Thyroid gland (tissue), 4 donors: ENCODE results near the gene ABCD3.

Experiments used
- POLR2A ChIP-seq, 2 donors: fragments of 450-650 bp; IDR thresholded peaks; one replicate each; pipeline ENCODE4 v1.6.1; 2017; ENCODE audit warnings: antibody characterized with exemption in 2 of 2, mild to moderate bottlenecking in 2 of 2, moderate library complexity in 1 of 2
- TF ChIP-seq, protein P1 (sequence below), 6 experiments: fragments of 200-600 bp in 3 of 6; fragments of 450-650 bp in 3 of 6; sonication (generic) in 3 of 6; IDR thresholded peaks; one replicate each; pipeline ENCODE4 v1.5.1; 2016 to 2019; ENCODE audit warnings: antibody characterized with exemption in 6 of 6, mild to moderate bottlenecking in 2 of 6, inconsistent platforms in 1 of 6, moderate library complexity in 1 of 6

GRCh38 chr1:94562519-94563260 is 144.5 kb downstream of the ABCD3 start:
- TF ChIP-seq, protein P1, sequence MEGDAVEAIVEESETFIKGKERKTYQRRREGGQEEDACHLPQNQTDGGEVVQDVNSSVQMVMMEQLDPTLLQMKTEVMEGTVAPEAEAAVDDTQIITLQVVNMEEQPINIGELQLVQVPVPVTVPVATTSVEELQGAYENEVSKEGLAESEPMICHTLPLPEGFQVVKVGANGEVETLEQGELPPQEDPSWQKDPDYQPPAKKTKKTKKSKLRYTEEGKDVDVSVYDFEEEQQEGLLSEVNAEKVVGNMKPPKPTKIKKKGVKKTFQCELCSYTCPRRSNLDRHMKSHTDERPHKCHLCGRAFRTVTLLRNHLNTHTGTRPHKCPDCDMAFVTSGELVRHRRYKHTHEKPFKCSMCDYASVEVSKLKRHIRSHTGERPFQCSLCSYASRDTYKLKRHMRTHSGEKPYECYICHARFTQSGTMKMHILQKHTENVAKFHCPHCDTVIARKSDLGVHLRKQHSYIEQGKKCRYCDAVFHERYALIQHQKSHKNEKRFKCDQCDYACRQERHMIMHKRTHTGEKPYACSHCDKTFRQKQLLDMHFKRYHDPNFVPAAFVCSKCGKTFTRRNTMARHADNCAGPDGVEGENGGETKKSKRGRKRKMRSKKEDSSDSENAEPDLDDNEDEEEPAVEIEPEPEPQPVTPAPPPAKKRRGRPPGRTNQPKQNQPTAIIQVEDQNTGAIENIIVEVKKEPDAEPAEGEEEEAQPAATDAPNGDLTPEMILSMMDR (IDR thresholded peaks at IDR 0.05) = no peak
- TF ChIP-seq POLR2A (IDR thresholded peaks at IDR 0.05) = peak in 1 of 2 donors; percentile 63
